ENCODE measurements around the gene AIFM1.
A peak's percentile ranks its signal among the peaks of the same experiment; 100 is the strongest.

DNA sequence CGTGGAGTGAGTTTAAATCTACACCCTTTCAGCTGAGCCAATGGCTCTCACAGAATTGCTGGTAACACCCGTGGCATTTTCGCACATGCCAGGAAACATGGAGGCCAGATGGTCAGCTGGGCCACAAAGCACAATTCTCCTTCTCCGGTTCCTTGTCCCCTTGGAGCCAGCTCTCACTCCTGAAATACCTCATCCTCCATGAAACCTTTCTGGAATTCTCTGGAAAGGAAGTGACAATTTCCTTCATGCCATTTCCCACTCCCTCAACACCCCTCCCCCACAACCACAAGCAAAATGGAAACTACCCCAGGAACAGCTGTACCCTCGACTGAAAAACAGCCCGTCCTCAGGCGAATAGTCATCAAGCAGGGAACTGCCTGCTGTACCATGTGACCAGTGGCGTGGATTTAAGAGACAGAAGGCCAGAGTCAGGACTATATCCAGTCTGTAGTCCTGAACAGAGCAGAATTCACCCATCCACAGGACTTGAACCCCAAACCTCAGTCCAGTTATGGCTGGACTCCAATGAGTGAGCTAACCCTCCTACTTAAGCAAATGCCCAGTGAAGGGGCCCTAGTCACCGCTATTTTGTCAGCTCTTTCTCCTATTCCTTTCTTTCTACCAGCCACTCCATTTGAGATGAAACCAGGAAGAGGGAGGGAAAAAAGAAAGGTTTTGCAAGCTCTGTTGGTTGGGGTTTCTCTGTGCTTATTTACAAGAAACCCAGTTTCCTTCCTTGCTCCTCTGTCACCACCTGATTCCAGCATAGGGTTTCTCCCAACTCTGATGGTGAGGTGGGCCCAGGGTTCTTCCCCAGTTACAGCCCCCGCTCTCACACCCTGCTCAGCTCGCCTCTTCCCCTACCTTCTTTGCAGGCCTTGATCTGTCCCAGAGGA lies 79.8 kb downstream of the AIFM1 start:
- TF ChIP-seq POLR2AphosphoS5 (IDR thresholded peaks at IDR 0.05) (peak in 1 of 3 donors; percentile 8), POLR2A (IDR thresholded peaks at IDR 0.05) (no peak)
- TF ChIP-seq, protein P1, sequence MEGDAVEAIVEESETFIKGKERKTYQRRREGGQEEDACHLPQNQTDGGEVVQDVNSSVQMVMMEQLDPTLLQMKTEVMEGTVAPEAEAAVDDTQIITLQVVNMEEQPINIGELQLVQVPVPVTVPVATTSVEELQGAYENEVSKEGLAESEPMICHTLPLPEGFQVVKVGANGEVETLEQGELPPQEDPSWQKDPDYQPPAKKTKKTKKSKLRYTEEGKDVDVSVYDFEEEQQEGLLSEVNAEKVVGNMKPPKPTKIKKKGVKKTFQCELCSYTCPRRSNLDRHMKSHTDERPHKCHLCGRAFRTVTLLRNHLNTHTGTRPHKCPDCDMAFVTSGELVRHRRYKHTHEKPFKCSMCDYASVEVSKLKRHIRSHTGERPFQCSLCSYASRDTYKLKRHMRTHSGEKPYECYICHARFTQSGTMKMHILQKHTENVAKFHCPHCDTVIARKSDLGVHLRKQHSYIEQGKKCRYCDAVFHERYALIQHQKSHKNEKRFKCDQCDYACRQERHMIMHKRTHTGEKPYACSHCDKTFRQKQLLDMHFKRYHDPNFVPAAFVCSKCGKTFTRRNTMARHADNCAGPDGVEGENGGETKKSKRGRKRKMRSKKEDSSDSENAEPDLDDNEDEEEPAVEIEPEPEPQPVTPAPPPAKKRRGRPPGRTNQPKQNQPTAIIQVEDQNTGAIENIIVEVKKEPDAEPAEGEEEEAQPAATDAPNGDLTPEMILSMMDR (IDR thresholded peaks at IDR 0.05 in 8 of 11, conservative IDR thresholded peaks at IDR 0.05 in 3 of 11), result no peak
